ENCODE data around the gene CACNA2D3. TPM values are rescaled to one million over a fixed set of nuclear protein-coding genes. Genes with fewer than 3 reads are reported as not detected.

Gene CACNA2D3
- total and polyA plus RNA-seq, 4 experiments from 2014 or later, result not detected

DNA sequence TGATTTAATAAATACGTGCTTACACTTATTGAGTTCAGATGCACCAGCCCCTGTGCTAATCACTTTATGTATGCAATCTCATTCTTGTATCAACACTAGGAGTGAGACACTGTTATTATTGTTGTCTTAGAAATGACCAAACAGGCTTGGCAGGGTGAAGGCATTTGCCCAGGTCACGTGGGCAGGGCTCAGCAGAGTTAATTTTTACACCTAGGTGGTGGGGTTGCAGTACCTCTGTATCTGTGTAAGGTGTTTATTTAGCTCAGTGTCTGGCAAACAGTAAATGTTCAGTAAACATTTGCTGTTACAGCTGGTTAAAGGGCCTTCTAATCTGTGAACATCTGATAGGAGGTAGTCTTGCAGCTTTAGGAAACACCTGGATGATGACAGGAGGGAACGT is 200.0 kb downstream of the CACNA2D3 start:
- Mint-ChIP-seq H3K27ac (no peak overlapping the region), H3K27me3 (no peaks in the 10 kb centered on the region), H3K36me3 (no peaks in the 10 kb centered on the region), H3K4me3 (no peak overlapping the region), H3K4me1 (no peaks in the 10 kb centered on the region), H3K9me3 (peaks cover 0 to 2% (median 0%) of the 10 kb centered on the region in 8 donors)
- Histone ChIP-seq H3K4me3 (ENCODE audit: low read length in 2 of 2) (no peak overlapping the region), H3K9me3 (ENCODE audit: control insufficient read depth in 1 of 2, low read length in 2 of 2) (no peaks in the 10 kb centered on the region), H3K27ac (ENCODE audit: low read depth, low read length) (no peak overlapping the region), H3K27me3 (ENCODE audit: insufficient read depth, low read length) (no peaks in the 10 kb centered on the region), H3K36me3 (ENCODE audit: insufficient read depth, low read length) (no peaks in the 10 kb centered on the region), H3K4me1 (ENCODE audit: insufficient read depth, low read length) (no peaks in the 10 kb centered on the region)
- ChIA-PET CTCF (ENCODE audit: partially characterized antibody) (no interaction called here), POLR2A (ENCODE audit: partially characterized antibody) (no interaction called here)
- intact Hi-C loops (cut with micrococcal nuclease), result no loop called here
- DNase-seq, result no peak

DNA sequence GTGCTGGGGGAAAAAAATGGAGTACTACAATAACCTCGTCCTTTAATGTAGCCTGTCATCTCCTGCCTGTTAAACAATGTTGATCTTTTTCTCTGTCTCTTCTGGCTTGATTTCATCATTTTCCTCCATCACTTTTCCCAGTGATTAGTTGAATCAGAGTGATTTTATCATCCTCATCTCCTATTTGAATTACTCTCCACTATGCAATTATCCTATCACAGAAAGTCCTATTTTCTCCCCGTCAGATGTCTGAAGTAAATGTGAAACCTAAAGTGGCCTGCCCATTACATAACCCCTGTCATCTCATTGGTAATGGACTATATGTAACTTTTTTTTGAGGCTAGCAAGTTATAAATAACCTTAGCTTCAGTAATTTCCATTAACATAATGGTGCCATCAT is 201.8 kb downstream of the CACNA2D3 start:
- Histone ChIP-seq H3K9me3 (ENCODE audit: control insufficient read depth in 1 of 2, low read length in 2 of 2) (no peaks in the 10 kb centered on the region), H3K4me1 (ENCODE audit: insufficient read depth, low read length) (no peaks in the 10 kb centered on the region), H3K27ac (ENCODE audit: low read depth, low read length) (no peak overlapping the region), H3K27me3 (ENCODE audit: insufficient read depth, low read length) (no peaks in the 10 kb centered on the region), H3K4me3 (ENCODE audit: low read length in 2 of 2) (no peak overlapping the region), H3K36me3 (ENCODE audit: insufficient read depth, low read length) (no peaks in the 10 kb centered on the region)
- Mint-ChIP-seq H3K36me3 (no peaks in the 10 kb centered on the region), H3K4me1 (no peaks in the 10 kb centered on the region), H3K27ac (no peak overlapping the region), H3K4me3 (no peak overlapping the region), H3K9me3 (peaks cover 0 to 2% (median under 1%) of the 10 kb centered on the region in 8 donors), H3K27me3 (no peaks in the 10 kb centered on the region)
- no peak for DNase-seq
- intact Hi-C loops (cut with micrococcal nuclease), result no loop called here
- ChIA-PET CTCF (ENCODE audit: partially characterized antibody) (no interaction called here), POLR2A (ENCODE audit: partially characterized antibody) (no interaction called here)

DNA sequence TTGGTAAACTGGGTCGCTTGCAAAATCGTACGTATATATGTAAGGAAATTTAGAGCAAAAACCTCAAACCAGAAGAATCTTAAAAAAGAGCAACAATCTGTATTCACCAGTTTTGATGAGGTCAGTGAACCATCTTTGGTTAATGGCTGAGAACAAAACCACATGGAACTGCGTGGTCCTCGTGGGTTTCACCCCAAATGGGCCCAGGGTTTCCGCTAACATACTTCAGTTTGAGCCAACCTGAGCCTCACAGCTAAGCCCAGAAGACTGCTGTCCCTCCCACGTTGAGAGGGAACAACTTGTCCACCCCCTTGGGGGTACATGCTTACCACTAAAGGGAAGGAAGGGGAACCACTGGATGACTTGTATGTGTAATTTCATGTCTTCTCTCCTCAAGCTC is 204.6 kb downstream of the CACNA2D3 start:
- POLR2A ChIA-PET (ENCODE audit: partially characterized antibody), result no interaction called here

DNA sequence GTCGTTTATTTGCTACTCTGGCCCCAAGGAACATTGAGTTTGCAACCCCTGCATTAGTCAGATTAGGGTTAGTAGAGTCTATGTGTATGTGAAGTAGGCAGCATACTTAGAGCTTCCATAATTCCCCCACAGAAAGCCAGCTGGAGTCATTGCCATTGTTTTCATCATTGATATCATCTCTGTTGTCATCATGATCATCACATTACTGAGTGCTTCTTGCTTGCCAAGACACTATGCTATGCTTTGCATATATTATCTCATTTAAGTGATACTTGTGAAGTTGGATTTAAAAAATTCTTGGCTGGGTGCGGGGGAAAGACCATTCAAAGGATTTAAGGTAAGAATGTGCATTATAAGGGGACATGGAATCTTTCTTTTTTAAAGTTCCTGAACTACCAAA is 209.0 kb downstream of the CACNA2D3 start:
- intact Hi-C loops (cut with micrococcal nuclease), result no loop called here
- H3K36me3 ChIP-seq (ENCODE audit: insufficient read depth, low read length), result no peaks in the 10 kb centered on the region
- no peak overlapping the region for H3K27ac ChIP-seq (ENCODE audit: low read depth, low read length)
- no peaks in the 10 kb centered on the region for H3K9me3 ChIP-seq (ENCODE audit: control insufficient read depth in 1 of 2, low read length in 2 of 2)
- Mint-ChIP-seq H3K36me3 (no peaks in the 10 kb centered on the region), H3K4me3 (no peak overlapping the region), H3K9me3 (peaks cover 0 to 6% (median 0%) of the 10 kb centered on the region in 8 donors), H3K27ac (no peak overlapping the region), H3K27me3 (peaks cover 0 to 9% of the 10 kb centered on the region in 2 donors), H3K4me1 (no peaks in the 10 kb centered on the region)
- H3K27me3 ChIP-seq (ENCODE audit: insufficient read depth, low read length), result no peaks in the 10 kb centered on the region
- H3K4me3 ChIP-seq (ENCODE audit: low read length in 2 of 2), result no peak overlapping the region
- no peaks in the 10 kb centered on the region for H3K4me1 ChIP-seq (ENCODE audit: insufficient read depth, low read length)
- DNase-seq, result no peak
- ChIA-PET POLR2A (ENCODE audit: partially characterized antibody) (no interaction called here), CTCF (ENCODE audit: partially characterized antibody) (no interaction called here)

More for the DNA sequence above, 204.6 kb downstream of the CACNA2D3 start:
- Histone ChIP-seq H3K27me3 (ENCODE audit: insufficient read depth, low read length) (no peaks in the 10 kb centered on the region), H3K9me3 (ENCODE audit: control insufficient read depth in 1 of 2, low read length in 2 of 2) (no peaks in the 10 kb centered on the region), H3K27ac (ENCODE audit: low read depth, low read length) (no peak overlapping the region), H3K4me1 (ENCODE audit: insufficient read depth, low read length) (no peaks in the 10 kb centered on the region), H3K4me3 (ENCODE audit: low read length in 2 of 2) (no peak overlapping the region), H3K36me3 (ENCODE audit: insufficient read depth, low read length) (no peaks in the 10 kb centered on the region)
- CTCF ChIA-PET (ENCODE audit: partially characterized antibody), result no interaction called here
- DNase-seq, result no peak
- Mint-ChIP-seq H3K4me1 (no peaks in the 10 kb centered on the region), H3K9me3 (peaks cover 0 to 4% (median 0%) of the 10 kb centered on the region in 8 donors), H3K27ac (no peak overlapping the region), H3K27me3 (peaks cover 0 to 3% of the 10 kb centered on the region in 2 donors), H3K36me3 (no peaks in the 10 kb centered on the region), H3K4me3 (no peak overlapping the region)
- intact Hi-C loops (cut with micrococcal nuclease), result no loop called here

- no peaks in the 10 kb centered on the region for H3K9me3 ChIP-seq (ENCODE audit: control insufficient read depth in 1 of 2, low read length in 2 of 2)
- H3K4me1 ChIP-seq (ENCODE audit: insufficient read depth, low read length), result no peaks in the 10 kb centered on the region
- peaks cover 0 to 1% (median 0%) of the 10 kb centered on the region in 4 donors for H3K4me1 Mint-ChIP-seq
- CTCF ChIA-PET (ENCODE audit: partially characterized antibody), result no interaction called here
- H3K9me3 Mint-ChIP-seq, result peaks cover 0 to 2% (median 0%) of the 10 kb centered on the region in 8 donors
- no peak for DNase-seq
- no peak overlapping the region for H3K27ac ChIP-seq (ENCODE audit: low read depth, low read length)
- no peaks in the 10 kb centered on the region for H3K27me3 ChIP-seq (ENCODE audit: insufficient read depth, low read length)
- no peaks in the 10 kb centered on the region for H3K36me3 Mint-ChIP-seq
- H3K4me3 ChIP-seq (ENCODE audit: low read length in 2 of 2), result no peak overlapping the region
- H3K4me3 Mint-ChIP-seq, result no peak overlapping the region
- peaks cover 0 to 5% of the 10 kb centered on the region in 2 donors for H3K27me3 Mint-ChIP-seq
- POLR2A ChIA-PET (ENCODE audit: partially characterized antibody), result no interaction called here
- H3K27ac Mint-ChIP-seq, result no peak overlapping the region
- no peaks in the 10 kb centered on the region for H3K36me3 ChIP-seq (ENCODE audit: insufficient read depth, low read length)
- intact Hi-C loops (cut with micrococcal nuclease), result no loop called here
These were observed 215.5 kb downstream of the CACNA2D3 start for GRCh38 chr3:54337846-54338245.

DNA sequence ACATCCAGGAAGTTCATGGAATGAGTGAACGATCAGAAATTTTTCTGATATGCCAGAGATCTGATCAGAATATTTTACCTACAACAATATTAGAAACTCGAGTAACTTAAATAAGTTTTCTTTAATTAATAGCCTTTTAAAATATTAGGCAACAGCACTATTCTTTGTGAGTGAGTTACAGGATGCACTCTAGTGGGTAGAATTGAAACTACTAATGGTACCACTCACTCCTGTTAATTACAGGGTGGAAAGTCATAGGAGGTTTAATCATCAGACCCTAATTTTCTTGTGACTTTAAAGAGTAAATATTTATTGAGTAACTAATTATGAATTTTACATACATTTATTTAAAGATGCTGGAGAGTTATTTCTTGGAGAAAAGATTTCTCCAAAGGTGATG is 217.3 kb downstream of the CACNA2D3 start:
- peaks cover 0 to 2% (median 0%) of the 10 kb centered on the region in 8 donors for H3K9me3 Mint-ChIP-seq
- H3K4me1 Mint-ChIP-seq, result peaks cover 0 to 1% (median 0%) of the 10 kb centered on the region in 4 donors
- H3K27me3 Mint-ChIP-seq, result peaks cover 0 to 3% of the 10 kb centered on the region in 2 donors
- ChIA-PET CTCF (ENCODE audit: partially characterized antibody) (no interaction called here), POLR2A (ENCODE audit: partially characterized antibody) (no interaction called here)
- no peaks in the 10 kb centered on the region for H3K36me3 Mint-ChIP-seq
- Histone ChIP-seq H3K9me3 (ENCODE audit: control insufficient read depth in 1 of 2, low read length in 2 of 2) (no peaks in the 10 kb centered on the region), H3K4me3 (ENCODE audit: low read length in 2 of 2) (no peak overlapping the region), H3K27me3 (ENCODE audit: insufficient read depth, low read length) (no peaks in the 10 kb centered on the region), H3K4me1 (ENCODE audit: insufficient read depth, low read length) (no peaks in the 10 kb centered on the region), H3K27ac (ENCODE audit: low read depth, low read length) (no peak overlapping the region), H3K36me3 (ENCODE audit: insufficient read depth, low read length) (no peaks in the 10 kb centered on the region)
- intact Hi-C loops (cut with micrococcal nuclease), result no loop called here
- no peak for DNase-seq
- H3K4me3 Mint-ChIP-seq, result no peak overlapping the region
- H3K27ac Mint-ChIP-seq, result no peak overlapping the region

DNA sequence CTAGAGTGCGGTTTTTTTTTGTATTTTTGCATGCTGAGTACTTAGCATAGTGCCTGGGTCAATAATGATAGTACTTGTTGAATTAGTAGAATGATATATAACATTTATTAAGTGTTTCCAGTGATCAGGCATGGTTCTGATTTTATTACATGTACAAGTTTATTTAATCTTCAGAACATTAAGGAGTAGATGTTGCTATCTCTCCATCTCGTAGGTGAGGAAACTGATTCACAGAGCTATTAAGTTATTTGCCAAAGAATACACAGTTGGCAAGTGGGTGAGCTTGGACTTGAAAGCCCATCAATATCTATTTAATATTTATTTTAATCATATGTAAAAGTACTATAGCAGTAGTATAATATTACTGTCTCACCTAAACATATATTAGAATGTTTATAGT is 219.5 kb downstream of the CACNA2D3 start:
- intact Hi-C loops (cut with micrococcal nuclease), result no loop called here
- Mint-ChIP-seq H3K27ac (no peak overlapping the region), H3K4me1 (peaks cover 0 to 1% (median 0%) of the 10 kb centered on the region in 4 donors), H3K9me3 (peaks cover 0 to 3% (median 0%) of the 10 kb centered on the region in 8 donors), H3K4me3 (no peak overlapping the region), H3K36me3 (no peaks in the 10 kb centered on the region), H3K27me3 (peaks cover 0 to 3% of the 10 kb centered on the region in 2 donors)
- Histone ChIP-seq H3K27me3 (ENCODE audit: insufficient read depth, low read length) (no peaks in the 10 kb centered on the region), H3K4me1 (ENCODE audit: insufficient read depth, low read length) (no peaks in the 10 kb centered on the region), H3K9me3 (ENCODE audit: control insufficient read depth in 1 of 2, low read length in 2 of 2) (no peaks in the 10 kb centered on the region), H3K4me3 (ENCODE audit: low read length in 2 of 2) (no peak overlapping the region), H3K27ac (ENCODE audit: low read depth, low read length) (no peak overlapping the region), H3K36me3 (ENCODE audit: insufficient read depth, low read length) (no peaks in the 10 kb centered on the region)
- DNase-seq, result no peak
- ChIA-PET CTCF (ENCODE audit: partially characterized antibody) (no interaction called here), POLR2A (ENCODE audit: partially characterized antibody) (no interaction called here)

GRCh38 chr3:54342676-54343075 is 220.3 kb downstream of the CACNA2D3 start:
- no peak overlapping the region for H3K27ac ChIP-seq (ENCODE audit: low read depth, low read length)
- no peaks in the 10 kb centered on the region for H3K36me3 ChIP-seq (ENCODE audit: insufficient read depth, low read length)
- ChIA-PET CTCF (ENCODE audit: partially characterized antibody) (no interaction called here), POLR2A (ENCODE audit: partially characterized antibody) (no interaction called here)
- intact Hi-C loops (cut with micrococcal nuclease), result no loop called here
- Mint-ChIP-seq H3K4me1 (peaks cover 0 to 1% (median 0%) of the 10 kb centered on the region in 4 donors), H3K27ac (no peak overlapping the region), H3K36me3 (no peaks in the 10 kb centered on the region), H3K4me3 (no peak overlapping the region), H3K9me3 (peaks cover 0 to 3% (median 0%) of the 10 kb centered on the region in 8 donors), H3K27me3 (peaks cover 0 to 3% of the 10 kb centered on the region in 2 donors)
- H3K4me3 ChIP-seq (ENCODE audit: low read length in 2 of 2), result no peak overlapping the region
- no peaks in the 10 kb centered on the region for H3K9me3 ChIP-seq (ENCODE audit: control insufficient read depth in 1 of 2, low read length in 2 of 2)
- H3K27me3 ChIP-seq (ENCODE audit: insufficient read depth, low read length), result no peaks in the 10 kb centered on the region
- no peaks in the 10 kb centered on the region for H3K4me1 ChIP-seq (ENCODE audit: insufficient read depth, low read length)
- no peak for DNase-seq

All from CD4-positive, alpha-beta memory T cell (primary cell).